ENCODE data around the gene TAX1BP3.

GRCh38 chr17:3715296-3715695 is 46.9 kb upstream of the TAX1BP3 start:
- TF ChIP-seq CTCF (conservative IDR thresholded peaks at IDR 0.05 in 1 of 2, IDR thresholded peaks at IDR 0.05 in 1 of 2; ENCODE audit: low read depth in 1 of 2, low read length in 2 of 2): no peak
- TF ChIP-seq EZH2 (IDR thresholded peaks at IDR 0.05; ENCODE audit: low read length, missing control alignments): no peak
